GM18907 (cell line): ENCODE measurements around the gene TMEFF2.
A peak's percentile ranks its signal among the peaks of the same experiment; 100 is the strongest.

Experiments used
- ATAC-seq: cut with Tn5 transposase; IDR thresholded peaks from one replicate; pipeline ENCODE4 v1.9.1; 2021; ENCODE audit warnings: mild to moderate bottlenecking, moderate library complexity; ENCODE audit not compliant: unreplicated experiment

Gene TMEFF2, protein sequence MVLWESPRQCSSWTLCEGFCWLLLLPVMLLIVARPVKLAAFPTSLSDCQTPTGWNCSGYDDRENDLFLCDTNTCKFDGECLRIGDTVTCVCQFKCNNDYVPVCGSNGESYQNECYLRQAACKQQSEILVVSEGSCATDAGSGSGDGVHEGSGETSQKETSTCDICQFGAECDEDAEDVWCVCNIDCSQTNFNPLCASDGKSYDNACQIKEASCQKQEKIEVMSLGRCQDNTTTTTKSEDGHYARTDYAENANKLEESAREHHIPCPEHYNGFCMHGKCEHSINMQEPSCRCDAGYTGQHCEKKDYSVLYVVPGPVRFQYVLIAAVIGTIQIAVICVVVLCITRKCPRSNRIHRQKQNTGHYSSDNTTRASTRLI

DNA sequence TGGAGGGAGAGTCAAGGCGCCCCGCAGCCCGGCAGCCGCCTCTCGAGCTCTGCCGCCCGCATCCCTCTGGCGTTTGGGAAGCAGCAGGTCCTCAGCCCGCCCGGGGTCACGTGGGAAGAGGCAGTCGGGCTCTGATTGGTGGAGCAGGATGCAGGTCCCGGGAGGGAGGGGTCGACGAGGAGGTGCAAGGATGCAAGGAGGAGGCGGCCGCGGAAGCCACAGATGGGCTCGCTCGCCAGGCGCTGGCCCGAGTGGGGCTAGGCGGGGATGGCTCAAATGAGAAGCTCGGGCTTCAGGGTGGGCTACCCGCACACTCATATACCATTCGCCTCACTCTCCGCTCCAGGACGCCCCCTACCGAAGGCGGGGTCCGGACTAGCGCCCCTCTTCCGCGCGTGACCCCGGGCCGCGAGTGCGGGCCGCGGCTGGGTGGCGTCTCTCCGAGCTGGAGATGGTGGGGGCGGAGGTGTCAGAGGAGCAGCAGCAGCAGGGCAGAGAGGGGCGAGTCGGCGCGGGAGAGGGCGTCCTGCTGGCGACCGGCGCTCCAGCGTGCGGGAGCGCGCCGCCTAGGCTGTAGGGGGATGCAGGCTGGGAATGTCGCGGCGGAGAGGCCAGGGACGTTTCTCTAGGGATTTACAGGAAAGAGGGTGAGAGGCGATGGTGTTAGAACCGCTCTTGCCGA lies at the start of gene TMEFF2:
TSS of gene TMEFF2 (minus strand) at position 68 of the 682 bp plus-strand sequence. CDS start 409 bp downstream, outside the sequence.
- ATAC-seq: peak; percentile 64

DNA sequence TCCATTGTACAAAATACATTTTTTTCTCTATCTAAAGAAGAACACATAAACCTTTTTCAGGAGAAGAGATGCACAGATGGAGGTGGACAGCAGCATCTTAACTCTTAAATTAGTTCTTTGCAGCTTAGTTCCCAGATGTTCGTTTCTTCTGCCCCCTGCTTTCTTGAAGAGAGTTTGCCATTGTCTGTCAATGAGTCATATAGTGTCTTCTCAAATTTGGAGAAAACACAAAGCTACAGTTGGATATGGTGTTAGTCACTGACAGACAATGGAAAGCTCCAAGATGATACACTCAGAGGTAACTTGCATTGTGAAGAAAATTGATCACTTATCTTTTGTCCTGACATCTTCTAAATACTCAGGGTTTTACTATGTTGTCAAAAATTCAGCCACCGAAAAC lies 48.8 kb upstream of the TMEFF2 start:
- ATAC-seq: no peak

DNA sequence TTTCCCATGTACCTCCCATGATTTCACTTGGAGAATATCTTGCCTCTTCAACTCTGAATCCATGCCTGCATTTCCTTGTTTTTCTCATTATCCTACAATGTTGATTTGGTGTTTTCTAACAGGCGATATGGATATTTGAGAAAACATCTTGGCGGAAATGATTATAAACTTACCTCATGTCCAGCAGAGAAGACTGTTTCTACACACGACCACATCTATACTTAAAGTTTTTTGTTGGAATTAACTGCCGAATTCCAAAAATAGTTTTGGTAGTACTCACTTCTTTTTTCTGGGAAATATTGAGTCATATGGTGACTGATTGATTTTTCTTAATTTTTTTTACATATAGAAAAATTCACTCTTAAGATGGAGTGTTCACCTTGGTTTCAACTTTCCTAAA lies 41.4 kb upstream of the TMEFF2 start:
- ATAC-seq: no peak

DNA sequence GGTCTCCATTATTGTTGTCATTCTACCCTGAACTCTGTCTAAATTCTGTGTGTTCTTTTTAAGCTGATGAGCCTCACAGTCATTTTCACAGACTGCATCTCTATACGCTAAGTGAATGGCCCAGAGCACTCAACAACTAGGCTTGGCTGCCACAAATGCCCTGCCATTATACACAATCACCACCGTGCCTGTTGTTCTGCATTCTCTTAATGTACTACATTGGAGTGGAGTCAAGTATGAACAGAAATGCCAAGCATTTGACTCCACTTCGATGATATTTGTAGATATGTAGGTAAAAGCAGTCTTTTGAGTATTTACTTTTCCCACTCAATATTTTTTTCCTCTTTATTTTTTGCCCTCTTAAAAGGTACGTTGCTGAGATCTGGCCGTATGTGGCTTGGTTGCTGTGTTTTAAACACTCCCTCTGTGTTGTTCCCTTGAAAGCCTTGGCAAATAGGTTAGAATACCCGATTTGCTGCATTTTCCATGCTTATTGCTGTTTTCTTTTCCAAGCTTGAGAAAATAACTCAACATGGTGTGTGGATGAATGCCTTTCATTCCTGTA lies 36.2 kb upstream of the TMEFF2 start:
- no peak for ATAC-seq

DNA sequence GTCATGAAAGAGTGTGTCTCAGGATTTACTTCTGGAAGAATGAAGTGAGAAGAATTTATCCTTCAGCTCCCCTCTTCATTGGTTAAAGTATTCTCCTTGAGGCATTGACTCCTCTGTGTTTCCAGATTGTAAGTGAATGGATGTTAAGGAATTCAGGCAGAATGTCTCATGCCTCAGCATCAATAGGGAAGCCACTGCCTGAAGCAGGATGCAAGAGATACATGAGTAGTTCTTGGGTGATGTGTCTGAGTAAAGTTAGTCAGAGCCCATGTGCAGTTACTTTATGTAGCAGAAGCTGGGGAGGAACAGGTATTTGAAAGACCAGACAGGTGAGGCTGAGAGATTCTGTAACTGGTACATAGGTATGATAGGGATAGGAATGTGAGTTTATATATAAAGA lies 34.0 kb upstream of the TMEFF2 start:
- no peak for ATAC-seq

DNA sequence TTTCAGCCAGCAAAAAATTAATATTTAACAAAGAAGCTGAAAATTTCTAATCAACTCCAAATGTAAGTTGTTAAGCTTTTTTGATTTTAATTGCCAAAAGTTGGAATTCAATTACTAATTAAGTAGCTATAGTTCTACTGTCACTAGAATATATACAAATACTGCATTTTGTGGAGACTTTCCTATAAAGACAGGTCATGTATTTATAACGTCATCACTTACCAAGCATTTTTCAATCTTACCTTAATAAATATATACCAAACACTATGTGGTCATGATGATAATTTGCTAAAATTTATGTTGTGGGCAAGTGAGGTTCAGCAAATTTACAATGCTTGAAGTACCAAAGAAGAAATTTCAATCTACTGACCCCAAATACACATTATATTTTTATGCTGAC lies 24.2 kb upstream of the TMEFF2 start:
- ATAC-seq: no peak

DNA sequence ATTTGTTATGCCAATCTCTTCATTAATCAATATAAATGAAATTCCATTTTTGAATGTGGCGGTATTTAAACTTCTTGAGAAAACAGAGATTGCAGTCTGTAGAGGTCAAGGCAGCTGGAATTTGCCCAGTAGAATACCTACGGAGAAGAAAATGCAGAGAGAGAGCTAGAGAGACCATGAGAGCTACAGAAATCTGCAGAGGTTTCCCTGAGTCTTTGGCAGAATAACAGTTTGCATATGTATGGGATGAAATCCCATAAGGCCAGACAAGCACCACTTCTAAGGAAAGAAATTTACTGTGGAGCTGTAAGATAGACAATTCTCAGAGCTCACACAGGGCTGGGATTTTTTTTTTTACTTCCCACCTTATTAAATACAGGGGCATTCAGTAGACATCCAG lies 23.6 kb upstream of the TMEFF2 start:
- ATAC-seq: no peak

DNA sequence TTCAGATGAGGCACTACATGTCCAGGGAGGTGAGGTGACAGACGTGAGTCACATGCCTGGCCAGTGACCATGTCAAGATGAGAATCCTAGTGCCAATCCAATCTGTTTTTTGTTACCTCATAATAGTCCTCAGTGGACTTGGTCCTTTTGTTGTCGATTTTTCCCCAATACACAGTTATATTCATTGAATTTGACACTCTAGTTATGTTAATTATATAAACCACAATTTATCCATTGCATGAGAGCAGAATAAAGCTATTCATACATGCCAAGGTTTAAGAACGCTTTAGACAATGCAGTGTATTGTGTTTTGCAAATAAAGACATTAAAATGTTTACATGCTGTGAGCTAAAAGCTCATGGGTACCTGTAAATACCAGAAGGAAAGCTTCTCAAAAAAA lies 21.6 kb upstream of the TMEFF2 start:
- ATAC-seq: no peak

DNA sequence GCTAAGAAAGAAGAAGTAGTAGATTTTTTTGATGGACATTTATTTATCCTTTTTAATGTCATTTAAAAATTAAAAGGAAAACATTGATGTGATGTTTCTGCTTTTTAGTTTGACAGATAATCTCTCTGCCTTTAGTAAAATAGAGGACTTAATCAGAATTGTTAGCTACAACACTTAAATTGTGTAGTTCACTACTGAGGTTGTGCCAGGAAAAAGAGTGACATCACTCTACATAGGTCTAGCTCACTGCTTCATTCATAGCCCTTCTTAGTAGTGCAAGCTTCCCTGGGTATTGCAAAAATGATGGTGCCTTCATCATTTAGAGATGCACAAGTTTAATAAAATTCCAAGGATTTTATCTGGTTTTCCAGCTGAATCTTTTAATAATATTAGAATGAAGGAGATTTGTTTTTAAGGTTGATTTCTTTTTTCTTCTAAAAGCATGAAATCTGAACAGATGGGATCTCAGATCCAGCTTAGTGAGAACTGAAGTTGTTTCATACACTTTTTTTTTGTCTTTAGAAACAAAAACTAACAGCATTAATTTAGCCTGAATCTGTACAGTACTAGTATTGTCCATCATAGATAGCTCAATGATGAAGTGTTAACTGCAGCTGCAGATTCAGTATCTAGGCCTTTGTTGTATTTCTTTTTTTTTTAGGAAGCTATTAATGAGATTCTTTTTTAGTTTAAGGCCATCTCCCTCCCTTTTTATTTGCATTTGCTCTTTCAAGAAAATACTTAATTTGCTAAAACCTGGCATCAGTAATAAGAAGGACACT lies 20.6 kb upstream of the TMEFF2 start:
- ATAC-seq: no peak

DNA sequence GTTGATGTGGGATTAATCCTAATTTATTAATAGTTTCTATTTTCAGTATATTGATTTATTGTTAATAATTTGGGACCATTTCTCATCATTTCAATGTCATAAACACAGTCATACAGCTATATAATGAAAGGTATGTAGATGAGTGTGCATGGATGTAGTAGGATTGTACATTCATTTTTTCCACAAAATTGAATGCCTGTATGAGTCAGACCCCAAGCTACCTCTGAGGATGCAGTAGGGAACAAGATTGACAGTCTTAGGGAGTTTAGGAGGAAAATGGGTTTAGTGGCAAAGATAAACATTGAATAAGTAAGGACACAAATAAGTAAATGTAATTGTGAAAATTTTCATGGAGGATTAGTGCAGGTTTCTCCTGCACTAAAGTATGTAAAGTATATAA lies 14.1 kb upstream of the TMEFF2 start:
- no peak for ATAC-seq

DNA sequence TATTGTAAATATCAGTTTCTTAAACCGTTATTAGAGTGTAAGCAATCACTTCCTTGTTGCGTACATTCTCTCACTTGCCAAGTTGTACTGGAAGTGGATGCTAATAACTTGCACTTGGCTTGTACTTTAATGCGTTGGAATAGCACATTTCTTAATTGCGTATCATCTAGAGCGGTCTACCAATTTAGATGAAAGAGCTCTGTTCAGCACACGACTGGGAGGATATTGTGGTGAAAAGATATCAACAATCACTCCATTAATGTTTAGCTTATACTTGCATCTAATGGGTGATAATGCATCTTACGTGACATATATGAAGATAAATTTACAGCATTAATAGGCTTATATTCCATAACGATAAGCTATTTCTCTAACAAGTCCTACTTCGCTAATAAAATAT lies 11.7 kb upstream of the TMEFF2 start:
- no peak for ATAC-seq

DNA sequence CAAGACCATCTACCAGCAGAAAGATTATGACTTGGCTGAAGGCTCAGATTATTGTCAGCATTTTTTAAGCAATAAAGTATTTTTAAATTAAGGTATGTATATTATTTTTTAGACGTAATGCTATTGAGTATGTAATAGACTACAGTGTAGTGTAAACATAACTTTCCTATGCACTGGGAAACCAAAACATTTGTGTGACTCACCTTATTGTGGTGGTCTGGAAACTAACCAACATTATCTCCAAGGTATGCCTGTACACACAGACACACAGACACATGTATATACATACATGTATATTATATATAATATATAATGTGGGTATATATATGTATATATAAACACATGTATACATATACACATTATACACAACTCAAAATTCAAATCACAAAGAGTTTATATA lies 9.1 kb upstream of the TMEFF2 start:
- no peak for ATAC-seq

DNA sequence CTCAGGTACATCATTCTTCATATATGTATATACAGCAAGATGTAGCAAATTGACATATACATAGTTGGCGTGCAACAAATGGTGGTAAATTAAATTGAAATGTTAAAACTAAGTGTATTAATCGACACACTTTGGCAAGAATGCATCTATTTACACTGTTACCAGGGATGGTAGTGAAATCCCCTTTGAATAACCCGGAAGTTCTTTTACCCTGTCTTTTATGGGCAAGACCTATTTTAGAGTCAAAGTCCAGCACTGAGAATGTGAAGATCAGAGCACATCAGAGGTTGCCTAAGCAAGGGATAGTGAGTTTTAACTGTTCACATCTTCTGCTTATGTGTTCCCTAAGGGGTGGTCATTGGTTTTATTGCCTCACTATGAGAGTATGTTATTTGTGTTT lies 7.6 kb upstream of the TMEFF2 start:
- ATAC-seq: no peak

DNA sequence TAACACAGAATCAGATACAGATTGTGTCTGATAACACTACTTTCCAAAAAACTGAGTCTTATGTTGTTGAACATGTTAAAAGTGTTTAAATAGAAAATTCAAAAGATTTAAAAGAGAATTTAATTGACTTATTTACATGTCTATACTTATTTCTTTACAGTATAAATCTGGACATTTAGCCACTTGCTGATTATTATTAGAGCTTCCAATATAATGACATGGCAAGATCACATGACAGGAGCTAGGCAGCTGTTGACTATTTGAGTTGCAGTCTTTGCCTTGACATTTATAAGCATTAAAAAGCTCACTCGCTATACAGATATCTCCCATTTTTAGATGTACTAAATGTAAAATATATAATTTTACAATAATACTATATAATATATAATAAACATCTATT lies 6.4 kb upstream of the TMEFF2 start:
- ATAC-seq: no peak

DNA sequence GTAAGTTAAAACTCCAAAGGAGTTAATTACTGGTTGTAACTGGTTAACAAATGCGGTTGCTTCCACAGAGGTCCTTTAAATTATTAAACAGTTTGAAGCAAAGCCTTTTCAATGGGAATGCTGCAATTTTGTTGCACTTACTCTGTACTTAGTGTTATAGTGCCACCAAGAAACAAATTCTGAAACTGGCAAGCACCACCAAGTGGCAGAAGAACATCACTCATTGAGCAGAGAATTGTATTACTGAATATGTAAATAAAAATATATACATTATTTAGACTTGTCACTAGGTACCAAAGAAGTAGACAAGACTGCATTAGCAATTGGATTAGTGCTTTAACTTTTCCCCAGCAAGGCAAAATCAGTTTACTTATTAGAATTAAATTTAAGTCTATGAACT lies 2.6 kb upstream of the TMEFF2 start:
- no peak for ATAC-seq

DNA sequence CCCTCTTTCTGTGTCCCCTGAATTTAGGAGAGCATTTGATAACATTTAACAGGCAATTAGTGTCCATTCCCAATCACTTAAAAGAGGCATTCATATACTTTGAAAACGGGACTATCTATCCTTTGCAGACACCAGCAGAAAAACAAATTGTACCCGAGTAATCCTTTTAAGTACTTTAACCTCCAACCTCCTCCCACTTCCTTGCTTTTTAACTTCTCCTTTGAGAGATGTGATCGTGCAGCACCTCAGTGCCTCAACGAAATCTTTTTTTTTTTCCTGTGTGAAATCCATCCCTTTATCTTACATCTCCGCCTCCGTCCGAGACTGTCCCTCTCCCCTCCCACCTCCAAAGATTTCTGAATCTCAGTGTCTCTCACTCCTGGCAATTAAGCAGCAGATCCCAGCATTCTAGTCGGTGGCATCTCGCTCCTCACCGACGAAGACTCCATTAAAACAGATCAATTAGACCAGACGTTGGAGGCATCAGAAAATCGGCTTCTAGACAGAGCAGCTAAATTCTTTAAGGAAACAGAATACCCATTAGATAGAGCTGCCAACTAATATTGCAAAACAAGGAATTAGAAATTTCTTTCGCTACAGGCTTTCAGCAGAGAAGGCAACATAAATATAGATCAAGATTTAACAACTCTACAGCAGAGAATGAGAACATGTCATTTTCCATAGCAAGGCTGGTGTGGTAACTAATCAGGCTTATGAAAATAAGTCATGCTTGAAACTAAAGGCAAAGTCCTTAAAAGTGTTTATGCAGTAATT lies 1.9 kb upstream of the TMEFF2 start:
- ATAC-seq: no peak

DNA sequence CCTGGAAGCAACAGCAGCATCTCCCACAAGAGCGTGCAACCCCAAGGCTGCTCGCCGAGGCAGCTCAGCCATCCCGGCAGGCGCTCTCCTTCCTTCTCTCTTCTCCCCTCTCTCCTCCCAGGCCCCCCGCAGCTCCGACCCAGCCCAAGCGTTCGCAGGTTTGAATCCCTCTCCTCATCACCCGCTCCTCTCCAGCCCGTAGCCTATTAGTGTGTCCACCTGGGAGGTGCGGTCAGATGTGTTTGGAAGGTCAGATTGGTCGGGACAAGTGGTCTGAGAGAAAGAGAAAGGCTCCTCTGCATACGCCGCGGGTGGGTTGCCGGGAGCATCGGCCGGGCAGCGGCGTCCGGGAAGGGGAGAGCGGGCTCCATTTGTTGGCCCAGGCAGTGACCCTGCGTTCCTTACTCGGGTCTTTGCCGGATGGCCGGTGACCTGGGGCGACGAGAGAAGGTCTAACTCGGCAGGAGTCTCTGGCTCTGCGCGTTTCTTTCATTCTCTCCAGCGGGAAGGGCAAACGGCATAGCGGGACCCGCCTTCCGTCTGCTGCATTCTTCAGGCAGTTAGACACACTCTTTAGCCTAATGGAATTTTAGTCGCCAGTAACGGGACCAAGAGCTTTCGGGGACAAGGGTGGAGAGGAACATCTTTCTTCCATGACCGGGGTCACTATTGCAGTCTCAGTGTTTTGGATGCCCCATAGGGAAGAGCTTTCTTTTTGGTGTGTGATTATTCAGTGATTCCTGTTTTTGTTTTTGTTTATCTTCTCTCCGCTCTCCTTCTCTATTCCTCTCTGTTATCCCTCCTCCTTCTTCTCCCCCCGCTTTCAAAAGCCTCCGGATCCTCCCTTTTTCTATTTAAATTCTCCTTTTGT lies 1.1 kb upstream of the TMEFF2 start:
- peak; percentile 23 for ATAC-seq

DNA sequence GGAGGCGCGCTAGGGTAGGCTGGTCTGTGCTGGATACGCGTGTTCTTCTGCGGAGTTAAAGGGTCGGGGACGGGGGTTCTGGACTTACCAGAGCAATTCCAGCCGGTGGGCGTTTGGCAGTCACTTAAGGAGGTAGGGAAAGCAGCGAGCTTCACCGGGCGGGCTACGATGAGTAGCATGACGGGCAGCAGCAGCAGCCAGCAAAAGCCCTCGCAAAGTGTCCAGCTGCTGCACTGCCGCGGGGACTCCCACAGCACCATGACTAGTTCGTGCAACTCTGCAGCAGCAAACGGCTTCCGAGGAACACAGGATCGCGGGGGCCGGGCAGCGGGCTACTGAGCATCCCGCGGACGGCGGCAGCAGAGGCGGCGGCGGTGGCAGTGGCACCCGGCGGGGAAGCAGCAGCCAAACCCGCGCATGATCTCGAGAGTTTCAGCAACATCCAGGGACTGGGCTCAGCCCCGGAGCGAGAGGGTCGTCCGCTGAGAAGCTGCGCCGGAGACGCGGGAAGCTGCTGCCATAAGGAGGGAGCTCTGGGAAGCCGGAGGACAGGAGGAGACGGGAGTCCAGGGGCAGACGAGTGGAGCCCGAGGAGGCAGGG lies 368 bp downstream of the TMEFF2 start:
- ATAC-seq: peak; percentile 27

DNA sequence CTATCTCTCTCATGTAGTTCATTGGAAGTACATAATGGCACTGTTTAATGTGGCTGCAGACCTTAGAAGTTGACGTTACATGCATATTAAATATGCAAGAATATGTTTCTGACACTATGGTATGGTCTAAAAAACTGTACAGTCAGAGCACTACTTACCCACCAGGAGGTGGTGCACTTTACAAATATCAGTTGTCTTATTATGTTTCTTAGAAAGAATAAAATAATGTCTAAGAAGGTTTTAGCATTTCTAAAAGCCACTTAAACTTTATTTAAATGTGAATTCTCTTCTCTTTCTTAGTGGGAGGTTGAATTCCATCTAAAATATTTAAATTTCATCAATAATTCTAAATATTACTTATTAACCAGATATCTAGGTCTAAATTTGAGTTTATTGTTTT lies 4.3 kb downstream of the TMEFF2 start:
- ATAC-seq: no peak
